ENCODE data around the gene GLUL. TPM values are rescaled to one million over a fixed set of nuclear protein-coding genes. Genes with fewer than 3 reads are reported as not detected.

GLUL gene
- not detected in 2 replicates for total RNA-seq (2014; rRNA removed; shearing (Covaris generic); ENCODE audit: low replicate concordance)

- no peaks in the 10 kb centered on the region for H3K79me2 ChIP-seq (ENCODE audit: low read length)
- no peak within 1 kb of the TSS for H3K4me3 ChIP-seq (ENCODE audit: low read length)
- H3K27me3 ChIP-seq (ENCODE audit: low read length), result no peaks in the 10 kb centered on the region
- no peak within 1 kb of the TSS for H3K27ac ChIP-seq (ENCODE audit: low read length)
- H2AFZ ChIP-seq (ENCODE audit: low read length), result no peak within 1 kb of the TSS
- H3K9me2 ChIP-seq (replicated peaks; ENCODE audit: insufficient read depth, low read length), result no peaks in the 10 kb centered on the region
- H3K4me2 ChIP-seq (ENCODE audit: low read depth, low read length, poor library complexity, severe bottlenecking), result no peak within 1 kb of the TSS
- no peaks in the 10 kb centered on the region for H4K20me1 ChIP-seq (ENCODE audit: insufficient read depth, low read depth, low read length)
- H3K9me3 ChIP-seq (ENCODE audit: low read length), result no peaks in the 10 kb centered on the region
- no peaks in the 10 kb centered on the region for H3K36me3 ChIP-seq (ENCODE audit: insufficient read depth, low read length)
- no peak for DNase-seq
- H3K4me1 ChIP-seq (ENCODE audit: low read length), result no peaks in the 10 kb centered on the region
- H3K9ac ChIP-seq (ENCODE audit: low read length), result no peak within 1 kb of the TSS
Measured at GRCh38 chr1:182391362-182392049, at the start of gene GLUL. TSS of gene GLUL (minus strand) at chr1:182391790. CDS start at chr1:182388737, 3,053 bp downstream.

- Histone ChIP-seq H3K4me2 (ENCODE audit: low read depth, low read length, poor library complexity, severe bottlenecking) (no peak overlapping the region), H4K20me1 (ENCODE audit: insufficient read depth, low read depth, low read length) (no peaks in the 10 kb centered on the region), H3K27me3 (ENCODE audit: low read length) (no peaks in the 10 kb centered on the region), H3K79me2 (ENCODE audit: low read length) (no peaks in the 10 kb centered on the region), H3K9me3 (ENCODE audit: low read length) (no peaks in the 10 kb centered on the region), H3K27ac (ENCODE audit: low read length) (no peak overlapping the region), H3K36me3 (ENCODE audit: insufficient read depth, low read length) (no peaks in the 10 kb centered on the region), H3K9me2 (replicated peaks; ENCODE audit: insufficient read depth, low read length) (no peaks in the 10 kb centered on the region), H3K4me3 (ENCODE audit: low read length) (no peak overlapping the region), H2AFZ (ENCODE audit: low read length) (no peak overlapping the region), H3K4me1 (ENCODE audit: low read length) (no peaks in the 10 kb centered on the region), H3K9ac (ENCODE audit: low read length) (no peak overlapping the region)
- no peak for DNase-seq
Measured at GRCh38 chr1:182438326-182438725, 46.7 kb upstream of the GLUL start.

- Histone ChIP-seq H3K4me3 (ENCODE audit: low read length) (no peak overlapping the region), H3K4me2 (ENCODE audit: low read depth, low read length, poor library complexity, severe bottlenecking) (no peak overlapping the region), H3K9ac (ENCODE audit: low read length) (no peak overlapping the region), H4K20me1 (ENCODE audit: insufficient read depth, low read depth, low read length) (no peaks in the 10 kb centered on the region), H3K36me3 (ENCODE audit: insufficient read depth, low read length) (no peaks in the 10 kb centered on the region), H3K27me3 (ENCODE audit: low read length) (no peaks in the 10 kb centered on the region), H3K9me3 (ENCODE audit: low read length) (no peaks in the 10 kb centered on the region), H3K4me1 (ENCODE audit: low read length) (no peaks in the 10 kb centered on the region), H3K9me2 (replicated peaks; ENCODE audit: insufficient read depth, low read length) (no peaks in the 10 kb centered on the region), H2AFZ (ENCODE audit: low read length) (no peak overlapping the region), H3K27ac (ENCODE audit: low read length) (no peak overlapping the region), H3K79me2 (ENCODE audit: low read length) (no peaks in the 10 kb centered on the region)
- DNase-seq, result no peak
Measured at GRCh38 chr1:182433580-182433979, 42.0 kb upstream of the GLUL start.

GRCh38 chr1:182431278-182431677 is 39.7 kb upstream of the GLUL start:
- Histone ChIP-seq H2AFZ (ENCODE audit: low read length) (no peak overlapping the region), H3K9me3 (ENCODE audit: low read length) (no peaks in the 10 kb centered on the region), H3K9me2 (replicated peaks; ENCODE audit: insufficient read depth, low read length) (no peaks in the 10 kb centered on the region), H3K4me1 (ENCODE audit: low read length) (no peaks in the 10 kb centered on the region), H3K9ac (ENCODE audit: low read length) (no peak overlapping the region), H4K20me1 (ENCODE audit: insufficient read depth, low read depth, low read length) (no peaks in the 10 kb centered on the region), H3K4me2 (ENCODE audit: low read depth, low read length, poor library complexity, severe bottlenecking) (no peak overlapping the region), H3K27me3 (ENCODE audit: low read length) (no peaks in the 10 kb centered on the region), H3K4me3 (ENCODE audit: low read length) (no peak overlapping the region), H3K36me3 (ENCODE audit: insufficient read depth, low read length) (no peaks in the 10 kb centered on the region), H3K79me2 (ENCODE audit: low read length) (no peaks in the 10 kb centered on the region), H3K27ac (ENCODE audit: low read length) (no peak overlapping the region)
- DNase-seq, result no peak

- Histone ChIP-seq H3K79me2 (ENCODE audit: low read length) (no peaks in the 10 kb centered on the region), H3K36me3 (ENCODE audit: insufficient read depth, low read length) (no peaks in the 10 kb centered on the region), H3K4me3 (ENCODE audit: low read length) (no peak overlapping the region), H3K4me2 (ENCODE audit: low read depth, low read length, poor library complexity, severe bottlenecking) (no peak overlapping the region), H3K9ac (ENCODE audit: low read length) (no peak overlapping the region), H3K4me1 (ENCODE audit: low read length) (no peaks in the 10 kb centered on the region), H2AFZ (ENCODE audit: low read length) (0 out of 2 replicates have a peak overlapping the region, but pooled peaks have one; percentile 84), H4K20me1 (ENCODE audit: insufficient read depth, low read depth, low read length) (no peaks in the 10 kb centered on the region), H3K9me2 (replicated peaks; ENCODE audit: insufficient read depth, low read length) (no peaks in the 10 kb centered on the region), H3K27me3 (ENCODE audit: low read length) (no peaks in the 10 kb centered on the region), H3K27ac (ENCODE audit: low read length) (no peak overlapping the region), H3K9me3 (ENCODE audit: low read length) (no peaks in the 10 kb centered on the region)
- DNase-seq, result peak; percentile 44
Measured at GRCh38 chr1:182430263-182431068, 38.9 kb upstream of the GLUL start.

GRCh38 chr1:182428043-182428442 is 36.5 kb upstream of the GLUL start:
- no peak for DNase-seq
- Histone ChIP-seq H4K20me1 (ENCODE audit: insufficient read depth, low read depth, low read length) (no peaks in the 10 kb centered on the region), H3K9me2 (replicated peaks; ENCODE audit: insufficient read depth, low read length) (no peaks in the 10 kb centered on the region), H3K27me3 (ENCODE audit: low read length) (no peaks in the 10 kb centered on the region), H3K4me1 (ENCODE audit: low read length) (no peaks in the 10 kb centered on the region), H3K4me2 (ENCODE audit: low read depth, low read length, poor library complexity, severe bottlenecking) (no peak overlapping the region), H3K36me3 (ENCODE audit: insufficient read depth, low read length) (no peaks in the 10 kb centered on the region), H3K27ac (ENCODE audit: low read length) (no peak overlapping the region), H3K79me2 (ENCODE audit: low read length) (no peaks in the 10 kb centered on the region), H2AFZ (ENCODE audit: low read length) (no peak overlapping the region), H3K4me3 (ENCODE audit: low read length) (no peak overlapping the region), H3K9me3 (ENCODE audit: low read length) (no peaks in the 10 kb centered on the region), H3K9ac (ENCODE audit: low read length) (no peak overlapping the region)

- Histone ChIP-seq H3K9me3 (ENCODE audit: low read length) (no peaks in the 10 kb centered on the region), H3K36me3 (ENCODE audit: insufficient read depth, low read length) (no peaks in the 10 kb centered on the region), H3K4me3 (ENCODE audit: low read length) (no peak overlapping the region), H3K27ac (ENCODE audit: low read length) (no peak overlapping the region), H3K9me2 (replicated peaks; ENCODE audit: insufficient read depth, low read length) (no peaks in the 10 kb centered on the region), H3K27me3 (ENCODE audit: low read length) (no peaks in the 10 kb centered on the region), H3K79me2 (ENCODE audit: low read length) (no peaks in the 10 kb centered on the region), H2AFZ (ENCODE audit: low read length) (no peak overlapping the region), H4K20me1 (ENCODE audit: insufficient read depth, low read depth, low read length) (no peaks in the 10 kb centered on the region), H3K4me2 (ENCODE audit: low read depth, low read length, poor library complexity, severe bottlenecking) (no peak overlapping the region), H3K4me1 (ENCODE audit: low read length) (no peaks in the 10 kb centered on the region), H3K9ac (ENCODE audit: low read length) (no peak overlapping the region)
- no peak for DNase-seq
Measured at GRCh38 chr1:182426442-182427430, 35.1 kb upstream of the GLUL start.

Measured in Karpas-422 (cell line).